OCI-LY3 (cell line): Measurements from ENCODE around the gene LYRM9.

Experiments used
- CTCF ChIP-seq: fragments of 200-600, 300-600 bp; sonication (generic); IDR thresholded peaks from 2 replicates; pipeline ENCODE4 v1.5.1; 2014; ENCODE audit warnings: antibody characterized with exemption, low read length, low read depth
- EZH2phosphoT487 ChIP-seq: fragments of 200-600 bp; shearing (Covaris generic); IDR thresholded peaks from 2 replicates; pipeline ENCODE4 v1.6.1; 2018; ENCODE audit warnings: antibody characterized with exemption, mixed run types, low read depth

DNA sequence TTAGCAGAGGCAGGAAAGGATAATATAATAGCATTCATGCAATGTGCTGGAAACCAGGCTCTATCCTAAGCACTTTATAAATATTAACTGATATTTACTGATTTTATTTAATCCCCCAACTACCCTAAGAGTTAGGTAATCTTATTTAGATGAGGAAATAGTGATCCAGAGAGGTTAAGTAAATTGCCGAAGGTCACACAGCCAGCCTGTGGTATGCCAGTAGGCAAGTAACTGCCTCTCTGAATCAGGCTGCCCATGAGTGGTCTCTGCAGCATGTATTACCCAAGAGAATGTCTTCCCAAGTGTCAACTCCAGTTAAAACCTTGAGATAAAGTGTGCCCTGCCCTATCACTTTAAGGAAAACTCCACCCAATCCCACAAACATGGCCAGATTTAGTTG, 25.3 kb upstream of the LYRM9 start:
- no peak for TF ChIP-seq CTCF
- TF ChIP-seq EZH2phosphoT487 = no peak
